NCI-H146 (cell line): ENCODE measurements around the gene TCF4.
A peak's percentile ranks its signal among the peaks of the same experiment; 100 is the strongest.

ENCODE experiments used
- DNase-seq: peaks from one replicate; lab custom pipeline; 2025; lab: John Stamatoyannopoulos, UW

The TCF4 gene

DNA sequence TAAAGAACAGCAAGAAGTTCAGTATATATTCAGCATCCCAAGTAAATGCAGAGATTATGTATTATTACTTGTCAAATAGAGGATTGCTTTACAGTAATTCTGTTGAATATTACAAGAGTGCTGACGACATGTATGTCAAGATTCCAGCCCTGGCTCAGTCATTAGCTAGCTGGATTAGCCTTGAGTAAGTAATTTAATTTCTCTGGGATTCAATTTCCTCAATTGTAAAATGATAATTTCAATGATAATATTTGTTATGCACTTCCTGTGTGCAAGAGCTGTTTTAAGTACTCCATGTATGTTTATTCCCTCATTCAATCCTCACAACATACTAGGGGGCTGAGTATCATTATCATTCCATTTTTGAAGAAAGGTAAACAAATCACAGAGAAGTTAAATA lies 44.0 kb downstream of the TCF4 start:
- no peak for DNase-seq

DNA sequence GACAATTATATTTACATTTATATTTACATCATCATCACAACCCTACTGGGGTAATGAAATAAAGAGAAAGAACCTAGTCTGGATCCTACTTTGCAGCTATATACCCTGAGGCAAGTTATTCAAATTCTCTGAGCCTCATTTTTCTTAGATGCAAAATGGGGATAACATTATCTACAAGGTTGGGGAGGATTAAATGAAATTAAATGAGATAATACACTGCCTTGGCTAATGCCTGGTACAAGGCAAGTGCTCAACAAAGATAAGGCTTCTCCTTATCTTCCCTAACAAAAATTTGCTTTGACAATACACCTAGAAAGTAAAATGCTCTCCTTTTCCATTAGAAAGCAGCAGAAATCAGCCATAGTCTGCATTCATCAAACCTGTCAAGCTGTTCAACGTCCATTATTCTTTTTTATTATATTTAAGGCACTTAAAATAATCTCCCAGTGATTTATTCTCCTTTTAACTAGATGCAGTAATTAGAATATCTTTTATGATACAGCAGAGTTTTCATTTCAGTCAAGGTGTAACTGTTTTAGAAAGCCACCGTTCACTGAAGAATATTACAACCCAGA lies 44.8 kb downstream of the TCF4 start:
- DNase-seq, result no peak

DNA sequence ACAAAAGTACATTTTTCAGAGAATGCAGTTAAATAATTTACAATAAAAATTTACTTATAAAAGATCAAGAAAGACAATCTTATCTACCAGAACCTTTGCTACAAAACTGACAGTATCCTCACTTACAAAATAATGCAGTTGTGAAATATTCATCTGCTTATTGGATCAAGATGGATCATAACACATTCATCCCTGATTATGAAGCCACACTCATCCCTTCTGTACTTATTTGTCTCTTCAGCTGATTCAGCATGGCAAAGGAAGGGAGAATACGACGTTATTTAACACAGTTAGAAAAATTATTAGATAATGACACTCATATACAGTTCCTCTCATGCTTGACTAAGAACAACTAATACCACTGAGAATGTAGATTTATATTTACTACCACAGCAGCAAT lies 46.4 kb downstream of the TCF4 start:
- DNase-seq, result no peak

DNA sequence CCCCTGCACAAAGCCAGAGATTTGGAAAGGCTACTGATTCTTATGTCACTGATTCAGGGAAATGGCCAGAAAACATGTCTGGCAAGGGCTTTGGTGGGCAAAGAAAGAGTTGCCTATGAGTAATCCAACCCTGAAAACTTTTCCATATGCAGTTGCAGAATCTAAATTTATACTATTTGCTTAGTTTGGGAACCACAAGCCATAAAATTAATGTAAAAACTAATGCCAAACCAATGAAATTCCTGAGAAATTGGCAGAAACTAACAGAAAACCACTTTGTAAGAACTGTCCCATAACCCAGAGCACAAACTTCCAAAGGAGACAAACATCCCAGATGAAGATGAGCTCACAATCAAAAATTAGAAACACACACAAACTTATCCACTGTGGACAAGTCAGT lies 48.8 kb downstream of the TCF4 start:
- no peak for DNase-seq

DNA sequence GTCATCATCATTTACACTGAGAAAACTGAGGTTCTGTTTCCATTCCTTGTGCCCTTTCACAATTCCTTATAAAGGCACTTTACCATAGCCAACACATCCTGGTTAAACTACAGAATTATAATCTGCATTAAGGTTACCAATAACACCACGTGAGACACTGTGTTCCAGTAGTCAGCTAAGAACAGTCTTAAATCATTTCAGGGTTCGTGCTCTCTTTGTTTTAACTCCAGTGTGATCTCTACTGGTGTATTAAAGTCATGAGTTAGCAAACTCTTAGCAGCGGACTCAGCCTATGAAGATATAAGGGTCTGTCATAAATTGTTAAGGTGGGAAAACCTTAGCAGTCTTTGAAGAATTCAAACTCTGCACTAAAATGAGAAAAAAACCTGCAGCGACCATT lies 53.0 kb downstream of the TCF4 start:
- DNase-seq, result no peak

DNA sequence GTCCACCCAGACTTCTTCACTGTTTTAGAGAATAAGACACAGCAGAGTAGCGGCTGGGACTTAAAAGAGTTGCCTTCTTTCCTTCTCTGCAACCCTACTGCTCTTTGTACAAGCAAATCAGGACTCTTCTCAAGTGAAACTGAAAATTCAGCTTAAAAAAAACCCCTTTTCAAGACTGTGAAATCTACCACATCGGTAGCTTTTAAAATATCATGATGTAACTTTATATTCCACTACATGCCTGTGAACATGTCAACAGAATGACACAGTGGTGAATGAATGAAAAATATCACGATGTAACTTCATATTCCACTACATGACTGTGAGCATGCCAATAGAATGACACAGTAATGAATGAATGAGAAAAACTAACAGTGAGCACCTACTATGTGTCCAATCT lies 53.4 kb downstream of the TCF4 start:
- no peak for DNase-seq

DNA sequence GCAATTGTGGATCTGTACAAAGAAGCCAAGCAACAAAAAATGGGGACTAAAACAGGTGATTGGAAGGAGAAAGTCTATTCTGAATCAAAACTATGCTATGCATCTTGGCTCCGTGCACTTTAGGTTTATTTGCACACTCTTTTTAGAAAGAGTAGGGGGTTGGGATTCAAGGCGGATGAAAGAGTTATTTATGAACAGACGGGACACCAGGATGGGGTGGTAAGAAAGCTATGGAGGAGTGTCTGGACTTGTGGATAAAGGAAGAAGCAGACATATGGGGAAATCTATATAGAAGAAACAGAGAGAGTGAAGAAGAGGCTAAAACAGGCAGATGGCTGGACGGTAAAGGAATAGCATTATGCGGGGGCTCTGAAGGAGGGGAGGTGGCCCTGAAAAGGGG lies 57.8 kb downstream of the TCF4 start:
- no peak for DNase-seq

DNA sequence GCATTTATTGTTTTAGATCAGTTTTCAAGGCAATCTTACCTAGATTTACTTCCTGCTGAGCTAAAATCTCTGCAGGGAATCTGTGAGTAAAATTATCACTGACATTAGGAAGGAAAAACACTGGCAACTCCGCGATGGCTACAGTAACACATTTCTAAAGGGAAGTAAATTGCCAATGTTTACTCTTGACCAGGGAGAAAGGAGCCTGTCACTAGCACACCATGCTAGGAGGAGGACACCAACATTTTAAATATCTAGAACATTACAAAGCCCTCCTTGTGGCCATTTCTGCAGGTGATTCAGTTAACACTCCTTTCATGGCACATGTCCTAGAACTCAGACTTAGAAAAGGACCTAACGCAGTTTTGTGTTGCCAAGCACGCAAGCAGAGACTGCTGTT lies 58.4 kb downstream of the TCF4 start:
- peak; percentile 80 for DNase-seq

DNA sequence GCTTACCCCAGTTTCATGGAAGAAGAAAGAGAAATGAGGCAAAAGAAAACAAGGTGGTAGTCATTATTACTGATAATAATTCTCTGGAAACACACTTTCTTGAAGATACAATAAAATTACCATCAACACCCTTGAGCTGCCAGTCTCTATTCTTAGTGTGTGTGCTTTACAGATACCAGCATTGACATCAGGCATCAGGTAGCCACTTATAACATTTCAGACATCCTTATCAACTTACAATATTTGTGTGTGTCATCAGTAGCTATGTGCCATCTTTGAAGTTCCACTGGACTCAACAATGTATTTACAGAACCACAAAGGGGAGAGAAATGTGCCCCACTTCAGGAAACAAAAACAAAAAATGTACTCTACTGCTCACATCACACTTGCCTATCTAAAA lies 62.1 kb downstream of the TCF4 start:
- no peak for DNase-seq

DNA sequence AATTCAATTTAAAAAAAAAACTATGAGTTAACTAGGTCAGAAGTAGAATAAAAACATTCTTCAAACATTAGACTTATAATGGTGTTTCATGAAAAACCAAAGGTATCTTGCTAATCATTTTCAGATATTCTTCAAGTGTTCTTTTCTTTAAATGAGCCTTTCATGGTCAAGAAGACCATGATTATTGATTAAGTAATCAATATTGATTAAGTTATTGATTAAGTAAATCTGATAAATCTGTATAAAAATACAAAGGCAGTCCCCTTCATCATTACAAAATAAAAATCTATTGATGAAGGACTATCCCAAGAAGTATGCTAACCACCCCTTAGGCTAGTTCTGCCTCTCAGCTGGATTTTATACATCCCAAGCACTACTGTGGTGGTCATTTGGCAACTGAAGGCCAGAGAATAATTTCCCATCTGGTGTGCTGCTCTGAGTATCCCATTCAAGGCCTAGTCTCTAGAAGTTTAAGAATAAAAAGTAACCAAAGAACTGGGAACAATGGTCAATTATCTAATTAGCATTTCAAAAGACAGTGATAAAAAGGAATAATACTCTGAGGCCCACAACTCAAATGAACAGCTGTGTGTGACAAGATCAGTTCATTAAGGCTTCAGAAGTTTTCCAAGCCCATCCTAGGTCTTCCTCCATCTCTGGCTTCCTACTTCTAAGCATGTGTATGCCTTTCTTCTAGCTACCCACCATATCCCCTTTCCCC lies 63.5 kb downstream of the TCF4 start:
- DNase-seq, result peak; percentile 44

DNA sequence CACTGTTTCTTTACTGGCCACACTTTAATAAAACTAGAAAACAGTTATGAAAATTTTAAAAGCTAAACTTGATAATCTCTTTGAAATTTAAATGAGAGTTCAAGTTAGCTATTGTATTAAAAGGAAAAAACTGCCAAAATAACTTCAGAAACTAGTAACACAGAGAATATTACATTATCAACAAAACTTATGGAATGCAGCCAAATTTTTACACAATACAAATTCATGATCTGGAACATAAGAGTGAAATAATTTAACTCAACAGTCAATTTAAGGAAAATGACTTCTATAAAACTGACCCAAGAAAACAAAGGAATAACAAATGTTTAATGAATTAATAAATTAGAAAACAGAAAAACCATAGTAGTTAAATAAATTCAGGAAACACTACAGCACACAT lies 65.0 kb downstream of the TCF4 start:
- no peak for DNase-seq

DNA sequence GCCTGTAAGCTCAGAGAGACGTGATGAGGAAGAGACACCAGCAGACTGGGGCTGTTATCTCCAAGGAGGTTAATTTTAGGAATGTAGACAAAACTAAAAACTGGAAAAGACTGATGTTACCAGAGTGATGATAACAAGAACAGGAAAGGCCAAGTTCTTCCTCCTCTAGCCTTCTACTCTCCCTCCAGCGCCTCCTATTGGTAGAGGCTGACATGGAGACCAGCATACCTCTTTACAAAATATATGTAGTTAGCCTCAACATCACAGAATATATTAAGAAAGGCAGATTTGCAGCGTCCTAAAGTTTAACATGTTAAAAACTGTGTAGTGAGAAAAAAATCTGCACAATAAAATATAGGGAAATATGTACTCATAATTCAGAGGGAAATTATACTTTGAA lies 66.0 kb downstream of the TCF4 start:
- DNase-seq, result peak; percentile 73

DNA sequence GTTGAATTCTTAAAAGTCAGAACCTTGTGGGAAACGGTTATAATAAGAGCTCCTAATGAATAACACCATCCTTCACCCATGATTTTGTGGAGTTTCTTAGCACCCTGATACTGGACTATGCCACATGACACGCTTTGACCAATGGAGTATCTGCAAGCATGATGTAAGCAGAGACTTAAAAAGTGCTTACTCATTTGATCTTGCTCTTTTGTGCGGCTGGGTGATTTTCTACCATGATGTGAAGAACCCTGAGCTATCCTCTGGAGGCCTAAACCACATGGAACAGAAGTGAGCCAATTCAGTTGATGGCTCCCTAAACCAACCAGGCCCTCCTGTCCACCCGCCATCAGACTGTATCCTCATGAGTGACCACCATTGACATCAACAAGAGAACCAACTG lies 70.9 kb downstream of the TCF4 start:
- DNase-seq, result no peak

DNA sequence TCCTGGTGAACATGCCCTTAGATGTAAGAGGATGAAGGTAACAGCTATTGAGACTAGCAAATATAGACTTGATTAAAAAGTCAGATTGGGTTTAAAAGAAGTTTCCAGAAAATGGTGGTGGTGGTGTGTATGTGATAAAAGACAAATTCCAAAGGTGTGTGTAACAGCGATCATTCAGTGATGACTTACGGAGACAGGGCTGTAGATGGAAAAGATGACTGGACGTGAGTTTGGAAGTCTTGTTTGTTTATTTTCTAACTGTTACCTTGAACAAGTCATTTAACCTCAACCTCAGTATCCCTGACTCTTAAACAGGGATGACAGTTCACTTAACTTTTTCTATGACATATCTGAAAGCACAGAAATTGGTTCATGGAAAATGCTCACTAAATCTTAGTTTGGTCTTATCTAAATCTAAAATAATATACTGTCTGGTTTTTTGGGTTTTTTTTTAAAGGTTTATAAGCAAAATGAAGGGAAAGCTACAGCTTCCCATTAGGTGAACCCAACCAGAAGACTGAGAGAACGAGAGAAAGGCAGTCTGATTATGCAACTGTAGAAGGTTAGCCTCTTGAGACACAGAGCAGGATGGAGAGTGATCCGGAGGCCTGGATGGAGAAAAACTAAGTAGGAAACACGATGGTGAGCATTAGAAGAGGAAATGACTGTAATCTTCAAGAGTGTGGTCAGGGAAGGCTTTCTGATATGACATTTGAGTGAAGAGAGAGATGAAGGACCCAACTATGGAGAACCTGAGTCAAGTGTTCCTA lies 71.9 kb downstream of the TCF4 start:
- no peak for DNase-seq

DNA sequence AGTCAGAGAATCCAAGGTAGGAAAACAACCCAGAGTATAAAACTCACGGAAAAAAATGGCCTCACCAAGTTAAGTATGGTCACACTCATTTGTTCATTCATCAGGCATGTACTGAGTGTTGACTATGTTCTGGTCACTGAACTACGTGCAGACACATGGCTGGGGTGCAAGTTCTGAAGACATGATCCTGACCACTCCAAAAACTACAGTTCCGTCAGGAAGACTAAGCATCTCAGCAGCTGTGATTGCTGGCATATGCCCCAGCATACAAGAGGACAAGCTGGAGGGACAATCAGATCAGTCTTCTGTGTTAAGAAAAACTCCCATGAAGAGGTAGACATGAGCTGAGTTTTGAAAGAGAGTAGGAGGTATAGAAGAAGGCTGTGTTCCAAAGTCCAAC lies 72.8 kb downstream of the TCF4 start:
- DNase-seq, result no peak

DNA sequence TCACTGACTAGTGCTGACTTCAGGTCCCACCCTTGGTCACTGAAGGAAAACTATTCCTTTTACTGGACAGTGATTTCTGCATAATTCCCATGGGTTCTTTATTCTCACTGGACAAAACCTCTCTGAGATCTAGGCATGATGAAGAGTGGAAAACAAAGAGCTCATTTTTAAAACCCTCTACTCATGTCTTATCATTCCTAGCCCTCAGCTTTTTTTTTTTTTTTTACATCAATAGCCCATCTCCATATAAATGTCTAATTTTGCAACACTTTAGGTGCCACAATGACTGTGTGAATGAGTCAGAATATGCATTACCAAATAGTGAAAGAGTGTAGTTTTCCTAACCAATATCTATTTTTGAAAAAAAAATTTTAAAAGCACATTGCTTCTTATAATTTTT lies 74.8 kb downstream of the TCF4 start:
- DNase-seq, result no peak

DNA sequence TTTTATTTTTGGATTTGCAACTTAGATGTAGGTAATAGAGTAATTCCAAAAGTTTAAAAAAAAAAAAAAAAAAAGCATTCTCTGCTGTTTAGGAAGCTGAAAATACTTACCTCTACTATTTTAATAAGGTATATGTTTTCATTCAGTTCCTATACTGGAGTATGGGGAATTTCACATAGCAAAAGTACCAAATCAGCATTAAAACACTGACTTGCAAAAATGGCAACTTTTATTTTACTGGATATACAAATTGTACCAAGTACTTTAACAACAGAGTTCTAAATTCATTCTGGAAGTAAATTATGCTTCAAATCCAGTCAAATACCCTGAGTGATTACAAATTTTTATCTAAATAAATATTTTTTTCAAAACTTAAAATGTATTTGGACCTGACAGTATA lies 76.7 kb downstream of the TCF4 start:
- no peak for DNase-seq

DNA sequence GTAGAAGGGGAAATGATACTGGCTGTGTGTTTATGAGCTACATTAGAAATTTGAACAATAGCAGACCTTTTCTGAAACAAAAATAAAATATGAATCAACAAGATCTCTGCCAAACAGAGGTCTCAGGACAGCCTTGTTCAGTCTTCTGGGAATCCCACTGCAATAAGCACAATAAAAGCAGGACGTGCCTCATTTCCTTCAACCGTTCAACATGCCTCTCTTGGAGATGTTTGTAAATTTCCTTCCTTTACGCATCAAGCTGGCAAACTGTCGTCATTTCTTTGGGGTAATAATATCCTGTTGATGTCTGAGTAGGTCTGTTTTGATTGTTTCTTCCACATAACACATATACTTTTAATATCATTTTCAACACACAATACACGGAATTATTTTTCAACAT lies 77.2 kb downstream of the TCF4 start:
- no peak for DNase-seq

DNA sequence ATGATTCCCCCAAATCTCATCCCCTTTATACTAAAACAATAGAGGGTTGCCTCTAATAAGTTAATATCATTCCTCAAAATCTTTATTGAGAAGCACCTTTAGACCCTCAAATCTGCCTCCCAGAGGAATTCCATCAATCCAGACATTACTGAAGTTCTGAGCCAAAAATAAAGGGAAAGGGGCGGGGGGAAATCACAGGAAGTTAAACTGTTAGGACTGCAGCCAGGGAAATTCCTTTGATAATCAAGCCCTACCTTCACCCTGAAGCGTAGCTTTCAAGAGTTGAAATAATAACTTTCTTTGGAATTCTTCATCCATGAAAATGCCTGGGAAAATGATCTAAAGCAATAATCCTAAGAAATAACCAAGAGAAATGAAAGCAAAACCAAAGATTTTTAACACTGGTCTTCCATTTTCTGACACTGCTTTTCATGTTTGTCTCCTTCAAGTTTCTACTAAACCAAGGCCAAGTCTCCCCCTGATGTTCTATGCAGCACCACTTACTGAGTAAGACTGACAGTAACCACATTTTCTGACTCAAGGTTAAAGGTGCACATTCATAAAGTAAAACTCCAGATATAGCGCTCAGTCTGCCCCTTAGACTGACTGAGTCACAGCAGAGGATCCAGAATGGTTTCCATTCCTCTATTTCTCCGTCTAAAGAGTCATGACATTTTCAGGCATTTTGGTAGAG lies 78.2 kb downstream of the TCF4 start:
- DNase-seq, result no peak

DNA sequence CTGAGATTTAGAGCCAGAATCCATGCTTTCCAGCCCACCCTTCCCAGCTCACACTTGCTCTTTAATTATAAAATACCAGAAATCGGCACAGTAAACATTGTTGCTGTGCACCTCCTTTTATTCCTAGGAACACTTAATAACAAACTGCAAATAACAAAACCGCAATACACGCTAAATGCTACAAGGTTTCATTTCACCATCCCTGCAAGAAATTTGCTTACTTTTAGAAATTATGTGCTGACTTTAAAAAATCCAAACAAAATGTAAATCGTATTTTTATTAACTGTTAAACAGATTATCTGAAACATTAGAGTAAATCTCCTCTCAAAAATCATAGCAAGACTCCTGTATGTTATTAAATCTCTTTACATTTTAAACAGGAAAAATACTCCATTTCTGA lies 79.3 kb downstream of the TCF4 start:
- DNase-seq, result no peak

DNA sequence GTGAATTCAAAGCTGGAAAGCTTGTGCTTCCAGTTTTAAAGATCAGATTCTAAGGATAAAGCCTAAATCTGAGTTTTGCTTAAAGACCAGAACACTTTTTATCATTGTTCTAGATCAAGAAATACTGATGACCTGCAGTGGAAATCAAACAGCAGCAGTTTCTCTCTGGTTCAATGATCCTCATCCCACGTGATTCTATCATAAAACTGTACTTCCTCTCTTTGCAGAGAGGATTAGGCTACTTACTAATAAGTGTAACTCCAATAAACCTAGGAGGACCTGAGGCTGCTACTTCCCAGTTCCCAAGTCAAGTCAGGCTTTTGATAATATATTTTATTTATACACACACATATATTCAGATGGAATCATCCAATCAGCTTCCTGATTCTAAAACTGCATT lies 81.9 kb downstream of the TCF4 start:
- no peak for DNase-seq

DNA sequence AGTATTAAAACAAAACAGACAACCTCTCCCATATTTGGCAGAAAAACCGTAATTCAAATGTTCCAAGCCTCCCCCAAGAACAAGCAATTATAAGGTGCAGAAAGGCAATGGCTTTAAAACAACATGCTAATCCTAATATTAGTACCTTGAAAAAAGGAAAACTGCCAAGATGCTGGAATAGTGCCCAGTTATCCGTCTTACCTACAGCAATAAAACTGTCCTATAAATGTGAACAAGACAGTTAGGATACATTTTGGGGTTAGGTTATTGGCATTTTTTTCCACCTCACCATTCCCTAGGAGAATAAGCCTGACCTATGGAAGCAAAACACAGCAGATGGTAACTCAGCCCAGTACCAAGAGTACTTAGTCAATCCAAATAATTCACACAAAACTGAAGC lies 83.2 kb downstream of the TCF4 start:
- no peak for DNase-seq
